Osteocyte (in vitro differentiated cells): Measurements from ENCODE around the gene PSMB3. TPM values are rescaled to one million over a fixed set of nuclear protein-coding genes. Genes with fewer than 3 reads are reported as not detected.

Experiments used
- DNase-seq: peaks from one replicate; pipeline ENCODE4 v3.0.0; 2021; ENCODE audit warnings: mixed read lengths; ENCODE audit not compliant: unreplicated experiment; ENCODE audit errors: extremely low spot score
- H3K27ac Mint-ChIP-seq: one replicate; pipeline ENCODE4 v1.8.0; 2021; ENCODE audit warnings: mild to moderate bottlenecking, mixed read lengths; ENCODE audit not compliant: unreplicated experiment
- H3K27me3 Mint-ChIP-seq: one replicate; pipeline ENCODE4 v1.8.0; 2021; ENCODE audit warnings: mixed read lengths; ENCODE audit not compliant: unreplicated experiment
- H3K36me3 Mint-ChIP-seq: one replicate; pipeline ENCODE4 v1.8.0; 2021; ENCODE audit warnings: mixed read lengths; ENCODE audit not compliant: unreplicated experiment
- H3K4me1 Mint-ChIP-seq: one replicate; pipeline ENCODE4 v1.8.0; 2021; ENCODE audit warnings: mixed read lengths; ENCODE audit not compliant: unreplicated experiment
- H3K4me3 Mint-ChIP-seq: one replicate; pipeline ENCODE4 v1.8.0; 2021; ENCODE audit warnings: mild to moderate bottlenecking, moderate library complexity, mixed read lengths; ENCODE audit not compliant: unreplicated experiment
- H3K9me3 Mint-ChIP-seq: one replicate; pipeline ENCODE4 v1.8.0; 2021; ENCODE audit warnings: mixed read lengths; ENCODE audit not compliant: unreplicated experiment
- CTCF ChIP-seq: fragments of 200-600 bp; sonication (generic); IDR thresholded peaks from 2 replicates; pipeline ENCODE4 v1.5.0; 2021; ENCODE audit warnings: antibody characterized with exemption, mild to moderate bottlenecking, moderate library complexity
- total RNA-seq: library from RNA; stranded (reverse); gene quantifications from 2 replicates; pipeline ENCODE4 v1.2.1, GENCODE V29; 2021

PSMB3 gene
- total RNA-seq, 1 donor from 2014 or later, result 144 TPM

GRCh38 chr17:38745545-38745944 lies 7.0 kb upstream of the PSMB3 start:
- Mint-ChIP-seq H3K9me3 (no peaks in the 10 kb centered on the region), H3K36me3 (no peaks in the 10 kb centered on the region), H3K4me1 (peaks cover 64% of the 10 kb centered on the region), H3K27ac (peak overlapping the region; percentile 68), H3K27me3 (no peaks in the 10 kb centered on the region), H3K4me3 (peak overlapping the region; percentile 86)
- no peak for TF ChIP-seq CTCF
- no peak for DNase-seq

GRCh38 chr17:38746004-38746848 lies 6.3 kb upstream of the PSMB3 start:
- H3K27me3 Mint-ChIP-seq, result no peaks in the 10 kb centered on the region
- peak overlapping the region; percentile 72 for H3K27ac Mint-ChIP-seq
- DNase-seq, result no peak
- H3K9me3 Mint-ChIP-seq, result no peaks in the 10 kb centered on the region
- TF ChIP-seq CTCF, result no peak
- no peaks in the 10 kb centered on the region for H3K36me3 Mint-ChIP-seq
- peak overlapping the region; percentile 86 for H3K4me3 Mint-ChIP-seq
- peaks cover 66% of the 10 kb centered on the region for H3K4me1 Mint-ChIP-seq

GRCh38 chr17:38746849-38747462 lies 5.6 kb upstream of the PSMB3 start:
- no peaks in the 10 kb centered on the region for H3K9me3 Mint-ChIP-seq
- TF ChIP-seq CTCF, result no peak
- H3K27me3 Mint-ChIP-seq, result no peaks in the 10 kb centered on the region
- no peak for DNase-seq
- peak overlapping the region; percentile 86 for H3K4me3 Mint-ChIP-seq
- peaks cover 67% of the 10 kb centered on the region for H3K4me1 Mint-ChIP-seq
- no peaks in the 10 kb centered on the region for H3K36me3 Mint-ChIP-seq
- peak overlapping the region; percentile 72 for H3K27ac Mint-ChIP-seq

GRCh38 chr17:38747463-38748148 lies 4.9 kb upstream of the PSMB3 start:
- no peak for DNase-seq
- no peaks in the 10 kb centered on the region for H3K9me3 Mint-ChIP-seq
- no peaks in the 10 kb centered on the region for H3K36me3 Mint-ChIP-seq
- peaks cover 61% of the 10 kb centered on the region for H3K4me1 Mint-ChIP-seq
- peak overlapping the region; percentile 76 for H3K27ac Mint-ChIP-seq
- H3K27me3 Mint-ChIP-seq, result no peaks in the 10 kb centered on the region
- peak; percentile 36 for TF ChIP-seq CTCF
- peak overlapping the region; percentile 99 for H3K4me3 Mint-ChIP-seq
